Suppressor macrophage treated with lipopolysaccharide for 4 hours (primary cell): Measurements from ENCODE around the gene ANKRD53.
A peak's percentile ranks its signal among the peaks of the same experiment; 100 is the strongest.

ENCODE experiments used
- DNase-seq: peaks from one replicate; pipeline ENCODE4 v3.0.0-alpha.2; 2020

ANKRD53 gene

DNA sequence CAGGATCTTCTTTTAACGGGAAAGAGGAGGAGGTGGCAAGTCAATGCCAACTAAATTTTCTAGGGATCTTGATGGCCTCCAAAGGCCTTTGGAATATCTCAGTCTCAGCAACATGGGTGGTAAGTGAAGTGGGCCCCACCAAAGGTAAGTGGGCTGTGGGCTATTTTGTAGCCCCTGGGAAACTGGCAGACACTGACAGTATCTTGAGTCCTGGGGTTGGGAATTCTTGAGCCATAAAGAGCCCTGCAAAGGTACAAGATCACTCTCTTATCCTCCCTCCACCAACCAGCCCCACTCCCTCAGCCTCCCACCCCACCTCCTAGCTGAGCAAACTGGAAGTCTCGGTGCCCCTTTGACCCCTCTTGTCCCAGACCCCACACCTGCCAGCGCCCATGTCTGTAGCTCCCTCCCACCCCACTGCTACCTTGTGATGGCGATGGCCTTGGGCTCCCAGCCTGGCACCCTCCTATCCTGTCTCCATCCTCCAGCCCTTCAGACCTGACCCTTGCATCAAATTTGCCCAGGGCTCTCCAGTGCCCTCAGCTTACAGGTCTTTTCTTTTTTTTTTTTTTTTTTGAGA lies 34.2 kb upstream of the ANKRD53 start:
- no peak for DNase-seq

DNA sequence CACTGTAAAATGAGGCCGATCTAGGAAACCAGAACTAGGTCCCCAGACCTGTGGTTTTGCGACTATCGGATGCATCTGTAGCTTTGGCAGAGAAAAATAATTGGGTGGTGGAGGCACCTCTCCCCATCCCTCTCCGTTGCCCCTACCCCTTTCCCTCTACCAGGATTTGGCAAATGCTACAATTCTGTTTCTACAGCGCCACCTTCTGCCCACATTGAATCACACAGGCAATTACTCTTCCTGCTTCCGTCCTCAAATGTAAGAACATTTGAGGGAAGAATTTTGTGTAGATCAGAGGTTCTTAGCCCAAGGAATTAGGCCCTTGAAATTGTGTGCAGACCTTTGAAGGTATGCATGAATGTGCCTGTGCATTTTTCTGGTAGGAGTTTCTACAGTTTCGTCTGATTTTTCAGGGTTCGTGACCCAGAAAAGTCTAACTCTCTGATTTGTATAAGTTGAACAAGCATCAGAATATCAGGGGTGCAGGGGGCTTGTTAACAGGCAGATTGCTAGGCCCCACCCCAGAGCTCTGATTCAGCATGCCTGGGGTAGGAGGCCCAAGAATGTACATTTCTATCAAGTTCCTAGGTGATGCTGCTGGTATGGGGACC lies 31.5 kb upstream of the ANKRD53 start:
- peak; percentile 71 for DNase-seq

DNA sequence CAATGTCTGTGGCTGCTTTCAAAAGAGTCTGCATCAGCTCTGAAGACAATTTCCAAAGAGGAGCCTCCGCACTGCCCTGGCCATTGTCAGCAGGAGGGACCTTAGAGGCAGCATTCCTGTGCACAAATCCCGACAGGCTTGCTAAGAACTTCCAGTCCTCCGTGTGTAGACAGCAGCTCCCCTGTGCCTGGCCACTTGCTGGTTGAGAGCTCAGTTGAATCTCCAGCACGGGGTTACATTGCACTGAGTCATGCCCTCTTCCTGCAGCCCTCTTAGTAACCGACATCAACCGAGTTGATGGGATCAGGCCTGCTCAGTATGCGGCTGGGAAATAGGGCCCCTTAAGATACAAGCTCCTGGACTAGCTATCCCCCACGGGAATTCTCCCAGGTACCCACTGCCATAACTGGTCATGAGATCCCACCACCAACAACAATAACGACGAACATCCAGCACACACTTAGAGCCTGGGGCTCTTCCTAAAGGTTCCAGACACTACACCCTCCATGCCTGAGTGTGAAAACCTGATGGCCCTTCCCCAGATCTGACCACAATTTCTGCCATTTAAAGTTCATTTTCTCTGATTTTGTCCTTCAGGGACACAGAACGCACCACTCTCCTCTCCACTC lies 30.8 kb upstream of the ANKRD53 start:
- peak; percentile 5 for DNase-seq

DNA sequence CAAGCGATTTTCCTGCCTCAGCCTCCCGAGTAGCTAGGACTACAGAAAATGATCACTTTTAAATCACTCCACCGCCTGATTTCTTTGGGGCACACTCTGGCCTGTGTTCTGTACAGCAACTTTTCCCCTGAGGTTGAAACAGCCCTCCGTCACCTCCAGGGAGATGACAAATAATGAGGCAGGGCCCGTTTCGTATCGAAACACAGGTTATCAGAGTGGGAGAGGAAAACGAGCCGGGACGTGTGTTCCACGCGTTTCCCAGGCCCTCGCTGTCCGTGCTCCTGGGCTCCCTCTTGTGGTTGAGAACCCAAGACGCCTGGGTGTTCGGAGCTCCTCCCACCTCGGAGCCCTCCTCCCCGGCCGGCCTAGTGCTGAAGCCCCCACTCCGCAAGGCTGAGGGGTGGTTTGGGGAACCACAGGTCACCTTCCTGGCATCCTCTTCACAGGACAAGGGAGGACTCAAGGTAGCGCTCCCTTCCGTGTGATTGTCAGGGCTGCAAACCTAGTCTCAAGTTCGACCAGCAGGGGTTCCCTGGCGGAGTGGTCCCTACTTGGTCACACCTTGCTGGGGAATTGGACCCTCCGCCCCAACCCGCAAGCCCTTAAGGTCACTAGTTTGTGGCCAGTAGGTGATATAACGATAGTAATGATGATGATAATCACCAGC lies 30.0 kb upstream of the ANKRD53 start:
- DNase-seq, result peak; percentile 83

DNA sequence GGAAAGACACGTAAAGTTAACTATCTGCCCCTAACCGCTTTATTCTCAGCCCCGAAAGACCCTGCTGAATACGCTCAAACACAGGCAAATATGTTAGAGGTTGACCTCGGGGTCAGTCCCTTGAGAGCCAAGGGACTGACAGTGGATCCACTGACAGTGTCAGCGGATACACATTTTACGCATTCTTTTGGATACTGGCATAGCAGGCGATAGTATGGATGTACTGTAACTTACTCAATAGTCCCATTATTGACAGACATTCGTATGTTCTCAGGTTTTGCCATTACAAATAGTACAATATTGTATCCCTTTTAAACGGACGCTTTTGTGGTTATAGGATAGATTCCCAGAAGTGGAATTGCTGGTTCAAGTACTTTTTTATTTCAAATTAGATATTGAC lies 29.3 kb upstream of the ANKRD53 start:
- DNase-seq, result no peak

DNA sequence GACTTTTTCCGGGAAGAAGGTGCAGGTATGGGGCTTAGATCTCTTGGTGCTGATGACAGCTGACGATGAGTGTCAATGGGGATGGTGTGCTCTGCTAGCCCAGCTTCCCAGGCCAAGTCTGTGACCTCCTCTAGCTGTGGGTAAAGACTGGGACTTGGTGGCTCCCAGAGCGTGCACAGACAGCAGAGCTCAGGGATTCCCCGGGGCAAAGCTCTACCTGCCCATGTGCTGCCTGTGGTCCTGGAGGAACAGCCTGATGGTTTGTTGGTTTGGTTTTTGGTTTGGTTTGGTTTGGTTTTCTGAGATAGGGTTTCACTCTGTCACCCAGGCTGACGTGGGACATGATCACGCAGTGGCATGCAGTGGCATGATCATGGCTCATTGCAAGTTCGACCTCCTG lies 23.5 kb upstream of the ANKRD53 start:
- no peak for DNase-seq

DNA sequence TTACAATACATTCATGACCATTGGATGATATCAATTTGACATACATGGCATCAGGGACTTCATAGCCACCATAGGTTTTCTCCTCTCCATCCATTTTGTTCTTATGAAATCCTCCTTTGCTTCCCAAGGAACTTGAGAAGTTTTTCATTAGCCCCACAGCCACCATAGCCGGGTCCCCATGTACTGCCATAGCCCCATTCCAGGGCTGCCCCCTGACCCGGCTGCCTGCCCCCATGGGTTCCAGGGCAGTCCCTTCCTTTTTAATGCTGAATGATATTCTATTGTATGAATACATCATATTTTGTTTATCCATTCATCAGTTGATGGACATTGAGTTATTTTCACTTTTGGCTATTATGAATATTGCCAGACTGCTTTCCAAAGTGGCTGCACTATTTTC lies 22.3 kb upstream of the ANKRD53 start:
- no peak for DNase-seq

DNA sequence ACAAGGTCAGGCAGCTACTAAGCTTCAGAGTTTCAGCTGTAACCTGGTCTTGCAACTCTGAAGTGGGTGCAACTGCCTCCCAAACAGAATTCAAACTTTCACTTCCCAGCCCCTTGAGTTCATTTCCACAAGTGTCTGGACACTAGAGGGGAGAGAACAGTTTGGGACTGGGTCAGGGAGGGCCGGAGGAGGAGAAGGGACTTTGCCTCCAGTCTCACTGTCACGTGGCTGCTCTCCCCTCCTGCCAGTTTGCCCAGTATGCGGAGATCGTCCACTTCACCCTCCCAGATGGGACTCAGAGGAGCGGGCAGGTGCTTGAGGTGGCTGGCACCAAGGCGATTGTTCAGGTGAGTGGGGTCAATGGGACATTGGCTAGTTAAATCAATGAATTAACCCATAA lies 20.6 kb upstream of the ANKRD53 start:
- no peak for DNase-seq

DNA sequence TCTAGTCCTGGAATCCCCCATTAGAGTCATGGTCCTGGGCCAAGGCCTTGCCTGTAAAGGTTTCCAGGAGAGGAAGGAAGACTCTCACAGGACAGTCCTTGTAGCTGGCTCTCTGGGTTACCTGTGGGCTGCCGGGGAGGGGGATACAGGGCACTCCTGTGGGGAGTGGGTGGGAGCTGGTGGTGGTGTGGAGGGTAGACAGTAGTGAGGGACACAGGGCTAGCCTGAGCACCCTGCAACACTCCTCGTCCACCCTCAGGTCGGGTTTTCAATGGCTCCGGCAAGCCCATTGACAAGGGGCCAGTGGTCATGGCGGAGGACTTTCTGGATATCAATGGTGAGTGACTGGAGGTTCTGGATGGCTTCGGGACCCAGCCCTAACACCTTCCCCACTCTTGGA lies 19.7 kb upstream of the ANKRD53 start:
- DNase-seq, result no peak

DNA sequence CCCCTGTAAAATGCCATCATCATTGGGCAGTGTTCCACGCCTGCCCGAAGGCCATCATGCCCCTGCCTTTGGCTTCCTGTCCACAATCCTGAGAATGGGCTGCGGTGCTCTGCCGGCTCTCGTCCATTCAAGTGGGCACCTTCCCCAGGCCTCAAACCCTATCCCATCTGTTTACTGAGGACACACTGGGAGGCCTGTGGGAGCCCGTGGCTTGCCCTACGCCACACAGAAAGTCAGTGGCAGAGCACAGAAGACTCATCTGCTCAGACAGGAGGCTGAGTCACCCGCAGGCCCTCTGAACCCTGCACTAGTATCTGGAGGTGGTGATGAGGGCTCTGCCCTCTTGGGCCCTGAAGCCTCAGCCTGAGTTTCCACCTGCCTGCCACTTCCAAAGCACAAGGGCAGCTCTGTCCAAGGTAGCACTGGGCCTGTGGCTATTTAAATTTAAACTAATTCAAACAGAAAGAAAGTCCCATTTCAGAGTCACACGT lies 19.1 kb upstream of the ANKRD53 start:
- DNase-seq, result no peak

DNA sequence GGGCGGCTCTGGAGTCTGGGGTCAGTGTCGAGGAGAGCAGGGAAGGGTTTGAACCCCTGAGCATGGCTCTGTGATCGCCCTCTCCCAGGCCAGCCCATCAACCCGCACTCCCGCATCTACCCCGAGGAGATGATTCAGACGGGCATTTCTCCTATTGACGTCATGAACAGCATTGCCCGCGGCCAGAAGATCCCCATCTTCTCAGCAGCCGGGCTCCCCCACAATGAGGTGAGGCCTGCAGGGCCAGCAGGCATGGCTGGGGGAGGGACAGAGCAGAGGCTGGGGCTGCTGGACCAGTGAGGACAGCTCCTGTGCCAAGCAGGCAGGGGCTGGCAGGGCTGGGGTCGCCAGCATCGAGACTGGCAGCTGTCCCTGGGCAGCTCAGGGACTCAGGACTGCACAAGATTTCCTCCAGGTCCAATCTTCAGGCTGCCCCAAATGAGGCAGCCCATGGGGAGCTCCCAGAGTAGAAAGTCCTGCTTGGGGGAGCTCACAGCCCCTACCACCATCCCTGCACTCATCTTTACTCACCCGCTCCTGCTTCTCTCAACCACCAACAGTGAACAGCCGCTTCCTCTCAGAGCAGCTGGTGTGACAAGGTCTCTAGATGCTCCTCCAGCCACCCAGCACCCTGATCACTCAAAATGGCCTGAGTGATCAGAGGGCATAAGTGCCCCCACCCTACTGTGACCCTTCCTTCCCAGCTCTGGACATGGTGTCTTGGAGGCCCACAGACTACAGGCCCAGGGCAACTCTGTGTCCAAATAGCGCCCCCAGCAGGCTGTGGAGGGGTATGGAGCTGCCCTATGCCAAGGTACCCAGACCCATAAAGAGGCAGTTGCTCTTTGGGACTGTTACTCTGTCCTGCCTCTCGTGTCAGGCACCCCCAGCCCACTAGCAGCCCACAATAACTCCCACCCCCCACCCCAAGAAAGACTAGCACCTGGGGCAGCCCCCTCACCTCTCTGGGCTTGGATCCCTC lies 18.3 kb upstream of the ANKRD53 start:
- DNase-seq, result no peak

DNA sequence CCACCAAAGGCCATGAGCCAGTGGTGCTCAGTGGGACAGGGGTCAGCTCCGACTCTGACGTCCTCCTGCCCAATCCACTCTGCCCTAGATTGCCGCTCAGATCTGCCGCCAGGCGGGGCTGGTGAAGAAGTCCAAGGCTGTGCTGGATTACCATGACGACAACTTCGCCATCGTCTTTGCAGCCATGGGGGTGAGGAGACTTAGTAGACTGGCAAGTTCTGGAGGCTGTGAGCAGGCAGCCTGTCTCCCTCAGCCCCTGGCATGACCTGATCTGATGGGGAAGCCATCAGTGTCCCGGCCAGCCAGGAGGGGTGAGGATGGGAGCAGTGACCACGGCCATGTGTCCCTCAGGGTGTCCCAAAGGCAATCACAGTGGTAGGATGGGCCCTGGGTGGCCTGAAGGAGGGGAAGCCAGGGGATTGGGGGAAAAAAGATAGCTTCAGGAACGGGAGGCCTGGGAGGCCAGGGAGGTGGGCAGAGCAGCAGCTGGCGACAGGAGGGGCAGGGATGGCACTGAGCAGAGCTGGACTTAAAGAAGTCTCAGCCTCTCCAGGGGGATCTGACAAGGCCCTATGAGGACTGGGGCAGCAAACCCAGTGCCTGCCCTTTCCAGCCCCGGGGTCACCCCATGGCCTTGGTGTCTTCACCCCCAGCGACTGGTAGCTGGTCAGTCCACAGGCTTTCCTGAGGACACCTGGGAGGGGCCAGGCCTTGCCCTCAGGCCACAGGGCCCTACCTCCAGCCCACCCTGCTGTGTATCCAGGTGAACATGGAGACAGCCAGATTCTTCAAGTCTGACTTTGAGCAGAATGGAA lies 17.4 kb upstream of the ANKRD53 start:
- no peak for DNase-seq

DNA sequence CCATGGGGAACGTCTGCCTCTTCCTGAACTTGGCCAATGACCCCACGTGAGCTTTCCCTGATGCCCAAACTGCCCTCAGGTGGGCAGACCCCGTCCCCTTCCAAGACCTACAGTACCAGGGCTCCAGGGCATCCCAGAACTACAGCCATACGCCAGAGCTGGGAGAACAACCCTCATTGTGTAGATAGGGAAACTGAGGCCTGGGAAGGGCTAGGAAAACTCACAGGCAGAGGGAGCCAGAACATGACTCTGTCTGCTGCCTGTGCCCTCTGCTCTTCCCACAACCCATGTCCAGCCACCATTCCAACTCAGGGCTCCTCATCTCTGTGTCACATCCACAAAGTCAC lies 16.8 kb upstream of the ANKRD53 start:
- no peak for DNase-seq

DNA sequence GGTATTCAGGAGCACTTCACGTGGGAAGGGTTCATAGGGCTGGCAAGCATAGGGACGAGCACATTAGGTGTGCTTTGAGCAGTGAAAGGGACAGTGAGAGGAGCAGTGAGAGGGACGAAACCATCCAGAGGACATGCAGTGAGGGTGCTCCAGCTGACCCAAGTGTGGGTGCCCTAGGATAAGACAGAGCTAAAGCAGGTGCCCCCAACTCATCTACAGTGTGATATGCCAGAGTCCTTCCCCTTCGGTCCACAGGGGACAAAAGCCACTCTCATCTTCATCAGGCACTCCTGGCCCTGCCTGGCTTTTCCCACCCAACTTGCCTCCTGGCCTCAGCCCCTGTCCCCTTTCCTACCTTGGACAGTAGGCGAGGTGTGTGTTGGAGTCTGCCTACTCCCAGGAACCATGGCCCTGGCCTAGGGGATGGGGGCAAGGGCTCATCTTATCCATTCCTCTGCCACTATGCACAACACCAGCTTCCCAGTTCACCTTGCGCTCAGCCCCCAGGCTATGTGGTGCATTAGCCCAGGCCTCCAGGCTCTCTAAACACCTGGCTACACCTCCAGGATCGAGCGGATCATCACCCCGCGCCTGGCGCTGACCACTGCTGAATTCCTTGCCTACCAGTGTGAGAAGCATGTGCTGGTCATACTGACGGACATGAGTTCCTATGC lies 16.1 kb upstream of the ANKRD53 start:
- no peak for DNase-seq

DNA sequence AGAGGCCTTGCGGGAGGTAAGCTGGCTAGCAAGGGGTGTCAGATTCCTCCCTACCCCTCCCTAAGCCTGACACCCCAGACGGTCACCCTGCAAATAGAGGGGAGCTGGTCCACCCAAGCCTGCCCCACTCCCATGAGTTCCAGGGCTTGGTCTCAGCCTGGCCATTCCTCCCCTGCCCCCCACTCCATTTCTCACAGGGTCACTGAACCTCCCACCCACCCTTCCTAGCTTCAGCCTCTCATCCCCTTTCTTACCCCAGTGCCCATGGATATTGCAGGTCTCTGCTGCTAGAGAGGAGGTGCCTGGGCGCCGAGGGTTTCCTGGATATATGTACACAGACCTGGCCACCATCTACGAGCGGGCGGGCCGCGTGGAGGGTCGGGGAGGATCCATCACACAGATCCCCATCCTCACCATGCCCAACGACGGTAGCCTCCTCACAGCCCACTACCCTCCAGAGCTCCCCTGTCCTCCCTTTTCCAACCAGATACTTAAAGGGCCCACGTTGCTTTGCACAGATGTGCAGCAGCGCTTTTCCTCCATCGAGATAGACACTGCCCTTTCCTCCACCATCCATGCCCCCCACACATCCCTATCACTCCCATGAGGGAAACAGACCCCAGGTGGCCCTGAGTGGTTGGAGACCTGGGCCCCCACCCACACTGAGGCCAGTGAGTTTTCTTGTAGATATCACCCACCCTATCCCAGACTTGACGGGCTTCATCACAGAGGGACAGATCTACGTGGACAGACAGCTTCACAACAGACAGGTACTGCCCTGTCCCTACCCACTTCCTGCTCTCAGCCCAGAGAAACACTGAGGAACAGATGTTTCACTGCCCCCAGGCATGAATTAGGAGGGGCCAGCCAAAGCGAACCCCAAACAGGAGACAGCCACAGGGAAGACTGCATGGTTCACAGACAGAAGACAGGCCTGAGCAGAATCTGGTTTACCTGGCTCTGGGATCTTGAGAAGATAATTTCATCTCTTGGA lies 15.2 kb upstream of the ANKRD53 start:
- no peak for DNase-seq

DNA sequence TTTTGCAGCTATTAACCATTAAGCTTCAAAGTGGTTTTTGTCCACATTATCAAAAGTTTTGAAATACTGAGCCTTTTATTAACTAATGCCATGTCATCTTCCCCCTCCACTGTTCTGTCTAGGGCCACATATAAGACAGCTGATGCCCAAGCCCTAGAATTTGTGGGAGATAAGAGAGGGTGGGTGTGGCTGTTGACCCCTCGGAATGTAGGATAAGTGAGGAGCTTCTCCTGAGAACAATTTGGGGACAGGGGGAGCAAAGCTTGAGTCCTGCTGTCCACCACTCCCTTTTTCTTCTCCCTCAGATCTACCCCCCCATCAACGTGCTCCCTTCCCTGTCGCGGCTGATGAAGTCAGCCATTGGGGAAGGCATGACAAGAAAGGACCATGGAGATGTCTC lies 14.3 kb upstream of the ANKRD53 start:
- DNase-seq, result no peak

DNA sequence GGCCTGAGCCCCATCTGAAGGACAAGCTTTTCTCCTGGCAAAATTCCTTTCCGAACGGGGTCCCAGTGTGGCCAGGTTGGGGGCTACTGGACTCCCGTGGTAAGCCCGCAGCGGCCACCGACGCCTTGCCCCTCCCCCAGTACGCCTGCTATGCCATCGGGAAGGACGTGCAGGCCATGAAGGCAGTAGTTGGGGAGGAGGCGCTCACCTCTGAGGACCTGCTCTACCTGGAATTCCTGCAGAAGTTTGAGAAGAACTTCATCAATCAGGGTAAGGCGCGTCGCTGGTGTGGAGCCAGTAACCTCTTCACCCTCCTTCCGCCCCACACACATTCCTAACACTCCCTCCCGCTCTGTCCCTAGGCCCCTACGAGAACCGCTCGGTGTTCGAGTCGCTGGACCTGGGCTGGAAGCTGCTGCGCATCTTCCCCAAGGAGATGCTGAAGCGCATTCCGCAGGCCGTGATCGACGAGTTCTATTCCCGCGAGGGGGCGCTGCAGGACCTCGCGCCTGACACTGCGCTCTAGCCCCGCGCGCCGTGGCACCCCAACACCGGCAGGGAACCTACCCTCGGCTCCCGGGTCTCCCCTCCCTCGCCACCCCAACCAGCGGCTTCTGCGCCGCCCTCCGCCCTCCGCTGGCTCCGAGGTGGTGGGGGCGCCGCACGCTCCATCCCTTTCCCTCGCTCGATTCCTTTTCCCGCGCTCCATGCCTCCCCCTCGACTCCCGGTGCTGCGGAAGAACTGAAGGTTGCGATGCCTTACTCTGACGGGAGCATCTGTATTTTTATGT lies 13.6 kb upstream of the ANKRD53 start:
- DNase-seq, result peak; percentile 86

DNA sequence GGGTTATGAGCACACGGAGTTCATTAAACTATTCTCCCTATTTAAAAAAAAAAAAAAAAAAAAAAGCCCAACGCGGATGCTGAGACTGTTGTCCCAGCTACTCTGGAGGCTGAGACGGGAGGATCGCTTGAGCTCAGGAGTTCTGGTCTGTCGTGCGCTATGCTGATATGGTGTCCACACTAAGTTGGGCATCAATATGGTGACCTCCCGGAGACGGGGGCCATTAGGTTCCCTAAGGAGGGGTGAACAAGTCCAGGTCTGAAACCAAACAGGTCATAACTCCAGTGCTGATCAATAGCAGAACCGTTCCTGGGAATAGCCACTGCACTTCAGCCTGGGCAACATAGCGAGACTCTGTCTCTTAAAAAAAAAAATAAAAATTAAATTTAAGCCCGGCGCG lies 12.9 kb upstream of the ANKRD53 start:
- no peak for DNase-seq

DNA sequence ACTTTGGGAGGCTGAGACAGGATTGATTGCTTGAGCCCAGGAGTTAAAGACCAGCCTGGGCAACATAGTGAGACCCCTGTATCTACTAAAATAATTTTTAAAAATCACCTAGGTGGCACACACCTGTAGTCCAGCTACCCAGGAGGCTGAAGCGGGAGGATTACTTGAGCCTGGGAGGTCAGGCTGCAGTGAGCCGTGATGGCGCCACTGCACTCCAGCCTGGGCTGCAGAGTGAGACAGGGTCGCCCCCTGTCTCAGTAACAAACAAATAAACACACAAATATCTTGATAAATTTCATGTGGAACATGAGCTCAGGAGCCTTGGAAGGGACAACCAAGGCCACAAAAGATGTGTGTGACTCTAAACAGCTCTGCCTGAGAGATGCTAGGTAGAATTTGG lies 11.7 kb upstream of the ANKRD53 start:
- DNase-seq, result no peak
